Putamen (tissue), 1 donor: ENCODE data around the gene PLEKHG4B.
"Not testable (repeated sequence)": the region's sequence is repeated elsewhere in the genome, so short reads cannot be mapped to it uniquely, and the experiment has no call there.

Experiments
- DNase-seq: peaks from one replicate; pipeline ENCODE4 v3.0.0-alpha.2; 2016; ENCODE audit warnings: low spot score

The PLEKHG4B gene, protein sequence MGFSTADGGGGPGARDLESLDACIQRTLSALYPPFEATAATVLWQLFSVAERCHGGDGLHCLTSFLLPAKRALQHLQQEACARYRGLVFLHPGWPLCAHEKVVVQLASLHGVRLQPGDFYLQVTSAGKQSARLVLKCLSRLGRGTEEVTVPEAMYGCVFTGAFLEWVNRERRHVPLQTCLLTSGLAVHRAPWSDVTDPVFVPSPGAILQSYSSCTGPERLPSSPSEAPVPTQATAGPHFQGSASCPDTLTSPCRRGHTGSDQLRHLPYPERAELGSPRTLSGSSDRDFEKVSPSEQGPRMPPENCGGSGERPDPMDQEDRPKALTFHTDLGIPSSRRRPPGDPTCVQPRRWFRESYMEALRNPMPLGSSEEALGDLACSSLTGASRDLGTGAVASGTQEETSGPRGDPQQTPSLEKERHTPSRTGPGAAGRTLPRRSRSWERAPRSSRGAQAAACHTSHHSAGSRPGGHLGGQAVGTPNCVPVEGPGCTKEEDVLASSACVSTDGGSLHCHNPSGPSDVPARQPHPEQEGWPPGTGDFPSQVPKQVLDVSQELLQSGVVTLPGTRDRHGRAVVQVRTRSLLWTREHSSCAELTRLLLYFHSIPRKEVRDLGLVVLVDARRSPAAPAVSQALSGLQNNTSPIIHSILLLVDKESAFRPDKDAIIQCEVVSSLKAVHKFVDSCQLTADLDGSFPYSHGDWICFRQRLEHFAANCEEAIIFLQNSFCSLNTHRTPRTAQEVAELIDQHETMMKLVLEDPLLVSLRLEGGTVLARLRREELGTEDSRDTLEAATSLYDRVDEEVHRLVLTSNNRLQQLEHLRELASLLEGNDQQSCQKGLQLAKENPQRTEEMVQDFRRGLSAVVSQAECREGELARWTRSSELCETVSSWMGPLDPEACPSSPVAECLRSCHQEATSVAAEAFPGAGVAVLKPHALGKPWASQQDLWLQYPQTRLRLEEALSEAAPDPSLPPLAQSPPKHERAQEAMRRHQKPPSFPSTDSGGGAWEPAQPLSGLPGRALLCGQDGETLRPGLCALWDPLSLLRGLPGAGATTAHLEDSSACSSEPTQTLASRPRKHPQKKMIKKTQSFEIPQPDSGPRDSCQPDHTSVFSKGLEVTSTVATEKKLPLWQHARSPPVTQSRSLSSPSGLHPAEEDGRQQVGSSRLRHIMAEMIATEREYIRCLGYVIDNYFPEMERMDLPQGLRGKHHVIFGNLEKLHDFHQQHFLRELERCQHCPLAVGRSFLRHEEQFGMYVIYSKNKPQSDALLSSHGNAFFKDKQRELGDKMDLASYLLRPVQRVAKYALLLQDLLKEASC (N-terminal part only)

DNA sequence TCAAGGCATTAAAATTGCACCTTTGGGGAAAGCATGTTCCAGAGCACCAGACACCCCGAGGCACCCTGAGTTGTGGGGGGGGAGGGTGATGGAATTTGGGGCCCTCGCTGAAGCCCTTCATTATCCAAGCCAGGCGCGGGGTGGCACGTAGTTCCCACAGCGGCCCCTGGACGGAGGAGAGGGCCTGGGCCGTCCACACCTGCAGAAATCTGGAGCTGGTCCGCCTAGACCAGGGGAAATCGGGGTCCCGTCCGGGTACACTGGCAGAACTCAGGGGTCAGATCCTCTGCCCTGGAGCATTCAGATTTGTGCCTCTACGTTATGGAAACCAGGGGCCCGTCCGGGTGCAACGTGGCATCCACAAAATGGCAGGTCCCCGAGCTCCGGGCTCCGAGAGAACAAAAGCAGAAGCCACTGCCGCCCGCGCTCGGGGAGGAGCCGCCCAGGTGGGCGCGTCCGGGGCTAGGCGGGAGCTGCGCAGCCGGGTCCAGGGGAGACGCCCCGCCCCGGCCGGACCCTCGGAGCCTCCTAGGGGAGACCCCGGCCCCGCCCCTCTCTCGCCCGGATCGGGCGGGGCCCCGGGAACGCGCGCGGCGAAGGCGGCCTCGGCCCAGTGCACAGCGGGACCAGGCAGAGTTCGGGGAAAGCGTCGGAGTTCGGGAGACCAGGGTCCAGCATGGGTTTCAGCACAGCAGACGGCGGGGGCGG, at the start of gene PLEKHG4B:
Gene PLEKHG4B, plus strand, starts transcription at position 613 of the 708 bp plus-strand sequence. Its CDS starts 64 bp downstream, at position 677.
- DNase-seq, result no peak

DNA sequence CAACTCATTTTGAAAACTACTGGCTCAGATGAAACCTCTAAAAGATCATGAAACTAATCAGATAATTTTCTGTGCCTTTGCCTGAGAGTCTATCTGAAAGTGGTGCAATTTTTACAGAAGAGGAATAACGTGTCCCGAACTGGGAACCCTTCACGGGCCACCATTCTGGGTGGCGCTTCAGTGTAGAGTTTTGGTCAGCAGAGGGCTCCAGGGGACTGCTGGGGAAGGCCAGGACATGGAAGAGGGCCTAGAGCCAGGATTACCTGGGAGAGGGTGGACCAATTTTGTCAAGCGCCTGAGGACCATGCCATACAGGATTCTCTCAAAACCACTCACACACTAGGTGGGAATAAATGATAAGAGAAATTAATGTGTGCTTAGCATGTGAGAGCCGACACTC, 49.7 kb upstream of the PLEKHG4B start:
- no peak for DNase-seq

DNA sequence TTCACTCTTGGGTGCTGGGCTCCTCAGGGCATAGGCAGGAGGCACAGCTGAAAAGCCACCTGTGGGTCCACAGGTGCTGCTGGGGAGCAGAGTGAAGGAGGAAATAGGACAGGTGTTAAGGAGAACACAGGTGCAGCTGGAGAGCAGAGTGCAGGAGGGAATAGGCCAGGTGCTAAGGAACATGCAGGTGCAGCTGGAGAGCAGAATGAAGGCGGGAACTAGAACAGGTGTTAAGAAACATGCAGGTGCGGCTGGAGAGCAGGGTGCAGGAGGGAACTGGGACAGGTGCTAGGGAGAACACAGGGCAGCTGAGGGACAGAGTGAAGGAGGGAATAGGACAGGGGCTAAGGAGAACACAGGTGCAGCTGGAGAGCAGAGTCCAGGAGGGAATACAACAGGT, 43.8 kb upstream of the PLEKHG4B start:
- DNase-seq, result no peak

DNA sequence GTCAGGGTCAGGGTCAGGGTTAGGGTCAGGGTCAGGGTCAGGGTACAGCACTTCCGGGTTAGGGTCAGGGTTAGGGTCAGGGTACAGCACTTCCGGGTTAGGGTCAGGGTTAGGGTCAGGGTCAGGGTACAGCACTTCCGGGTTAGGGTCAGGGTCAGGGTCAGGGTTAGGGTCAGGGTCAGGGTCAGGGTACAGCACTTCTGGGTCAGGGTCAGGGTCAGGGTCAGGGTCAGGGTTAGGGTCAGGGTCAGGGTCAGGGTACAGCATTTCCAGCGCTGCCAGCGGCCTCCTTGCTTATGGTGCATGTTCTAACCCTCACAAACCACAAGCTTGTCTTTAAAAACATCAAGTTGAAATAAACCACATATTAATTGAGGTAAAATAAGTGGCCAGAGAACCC, 42.4 kb upstream of the PLEKHG4B start:
- not testable (repeated sequence) for DNase-seq

DNA sequence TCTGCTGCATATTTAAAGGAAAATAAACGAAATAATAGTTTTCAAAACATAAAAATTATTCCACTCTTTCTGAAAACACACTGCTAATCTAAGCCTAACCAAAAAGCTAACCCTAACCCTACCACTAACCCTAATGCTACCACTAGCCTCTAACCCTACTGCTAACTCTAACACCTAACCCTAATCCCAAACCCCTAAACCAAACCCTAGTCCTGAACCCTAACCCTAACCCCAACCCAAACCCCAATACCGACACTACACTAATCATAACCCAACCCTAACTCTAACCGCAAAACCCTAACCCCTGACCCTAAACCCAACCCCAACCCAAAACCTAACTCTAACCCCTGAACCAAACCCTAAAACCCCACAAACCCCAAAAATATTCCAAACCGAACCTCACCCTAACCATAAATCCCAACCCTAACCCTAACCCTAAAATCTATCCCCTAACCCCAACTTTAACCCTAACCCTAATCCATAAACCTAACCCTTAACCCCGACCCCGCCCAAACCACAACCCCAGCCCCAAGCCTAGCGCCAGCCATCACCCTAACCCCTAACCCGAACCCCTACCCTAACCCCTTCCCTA, 41.9 kb upstream of the PLEKHG4B start:
- DNase-seq, result no peak

DNA sequence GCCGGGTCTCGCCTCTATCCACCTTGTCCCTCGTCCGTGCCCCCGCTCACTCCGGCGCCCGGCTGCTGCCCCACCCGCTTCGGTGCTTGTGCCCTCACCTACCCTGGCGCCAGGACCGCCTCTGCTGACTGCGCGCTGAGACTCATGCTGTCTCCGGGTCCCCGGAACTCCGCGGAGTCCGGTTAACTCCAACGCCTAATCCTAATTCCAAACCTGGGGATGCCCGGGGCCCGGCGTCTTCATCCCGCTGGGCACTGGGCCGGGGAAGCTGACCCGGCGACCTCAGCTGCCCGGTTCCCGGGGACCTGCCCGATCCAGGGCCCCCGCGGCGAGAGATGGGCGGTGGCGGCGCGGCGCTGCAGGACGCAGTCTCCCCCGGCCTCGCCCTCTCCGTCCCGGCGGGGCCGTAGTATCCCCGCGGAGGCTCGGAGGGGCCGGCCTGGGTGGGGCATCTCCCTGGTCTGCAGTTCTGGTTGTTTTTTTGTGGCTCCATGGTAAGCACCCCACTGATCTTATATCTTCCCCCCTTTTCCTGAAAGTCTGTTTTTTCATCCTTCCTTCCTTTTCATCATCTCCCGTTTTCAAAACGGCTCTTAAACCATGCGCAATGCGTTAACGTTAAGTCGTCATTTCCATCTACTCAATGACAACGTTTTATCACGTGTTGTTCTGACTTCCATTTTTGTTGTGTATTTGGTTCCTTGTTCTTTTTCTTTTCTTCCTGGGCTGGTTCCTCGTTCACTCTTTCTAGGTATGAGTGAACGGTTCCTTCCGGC, 41.1 kb upstream of the PLEKHG4B start:
- no peak for DNase-seq

DNA sequence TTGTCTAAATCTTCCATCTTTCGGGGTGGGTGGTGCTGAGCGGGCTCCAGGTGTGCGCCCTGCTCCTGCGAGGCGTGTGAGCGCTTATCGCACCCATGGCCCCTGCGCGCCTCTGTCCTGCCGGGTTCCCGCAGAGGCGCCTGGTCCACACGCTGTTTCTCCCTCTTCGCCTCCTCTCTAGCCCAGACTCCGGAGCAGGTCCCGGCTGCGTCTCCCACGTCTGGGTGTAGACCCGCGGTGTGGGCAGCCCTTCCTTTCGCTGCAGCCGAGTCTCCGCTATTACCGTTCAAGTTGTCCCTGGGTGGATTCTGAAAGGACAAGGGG, 40.5 kb upstream of the PLEKHG4B start:
- no peak for DNase-seq

DNA sequence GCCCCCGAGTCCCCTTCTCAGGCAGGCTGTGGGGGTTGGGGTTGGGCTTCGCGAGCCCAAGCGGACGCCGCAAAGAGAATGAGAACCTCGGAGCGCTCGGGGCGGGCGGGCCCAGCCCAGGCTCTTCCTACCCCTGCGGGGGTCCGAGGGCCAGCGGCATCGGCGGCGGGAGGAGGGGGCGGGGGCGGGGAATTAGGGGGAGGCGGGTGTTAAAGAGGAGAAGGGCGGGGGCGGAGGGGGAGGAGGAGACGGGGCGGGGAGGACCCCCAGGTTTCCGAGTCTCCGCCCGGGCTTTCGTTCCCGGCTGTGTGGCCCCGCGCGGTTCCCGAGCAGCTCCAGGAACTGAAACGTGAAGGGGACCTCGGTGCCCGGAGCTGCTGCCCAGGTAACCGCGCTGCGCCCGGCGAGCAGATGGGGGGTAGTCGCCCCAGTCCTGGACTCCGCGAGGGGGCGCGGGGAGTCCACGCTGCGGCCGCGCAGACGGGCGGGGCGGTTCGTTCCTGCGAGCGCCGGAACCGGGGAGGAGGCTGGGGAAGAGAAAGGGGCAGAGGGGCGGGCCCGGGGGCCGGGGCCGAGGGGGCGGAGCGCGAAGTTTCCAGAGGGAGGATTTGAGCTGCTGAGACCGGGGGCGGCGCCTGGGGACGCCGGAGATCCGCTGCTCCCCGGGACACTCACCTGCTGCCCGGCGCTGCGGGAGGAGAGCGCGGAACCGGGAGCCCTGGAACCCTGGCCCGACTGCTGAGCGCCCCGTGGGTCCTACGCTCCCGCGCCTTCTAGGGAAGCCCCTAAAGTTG, 38.4 kb upstream of the PLEKHG4B start:
- DNase-seq, result no peak

DNA sequence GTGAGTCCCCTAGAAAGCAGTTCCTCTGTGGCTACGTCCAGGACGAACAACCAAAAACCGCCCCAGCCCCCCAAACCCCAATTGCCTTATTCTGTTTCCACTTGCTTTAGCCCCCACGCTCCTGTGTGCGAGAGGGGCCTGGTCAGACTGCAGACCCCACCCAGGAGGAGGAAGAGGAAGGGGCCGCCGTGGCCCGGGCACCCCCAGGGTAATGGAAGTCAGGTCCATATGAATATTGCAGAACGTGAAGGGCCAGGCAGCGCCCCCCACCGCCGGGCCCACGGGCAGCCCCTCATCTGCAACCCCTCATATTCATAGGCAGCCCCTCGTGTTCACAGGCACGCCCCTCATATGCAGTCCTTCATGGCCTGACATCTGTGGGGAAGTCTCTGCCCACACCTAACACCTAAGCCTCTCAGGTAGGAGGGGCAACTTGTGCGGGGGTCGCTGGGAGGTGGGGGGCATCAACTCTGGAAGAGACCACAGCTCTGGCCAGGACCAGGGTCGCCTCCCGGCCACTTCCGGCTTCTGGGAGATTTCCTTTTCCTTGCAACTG, 37.7 kb upstream of the PLEKHG4B start:
- no peak for DNase-seq

DNA sequence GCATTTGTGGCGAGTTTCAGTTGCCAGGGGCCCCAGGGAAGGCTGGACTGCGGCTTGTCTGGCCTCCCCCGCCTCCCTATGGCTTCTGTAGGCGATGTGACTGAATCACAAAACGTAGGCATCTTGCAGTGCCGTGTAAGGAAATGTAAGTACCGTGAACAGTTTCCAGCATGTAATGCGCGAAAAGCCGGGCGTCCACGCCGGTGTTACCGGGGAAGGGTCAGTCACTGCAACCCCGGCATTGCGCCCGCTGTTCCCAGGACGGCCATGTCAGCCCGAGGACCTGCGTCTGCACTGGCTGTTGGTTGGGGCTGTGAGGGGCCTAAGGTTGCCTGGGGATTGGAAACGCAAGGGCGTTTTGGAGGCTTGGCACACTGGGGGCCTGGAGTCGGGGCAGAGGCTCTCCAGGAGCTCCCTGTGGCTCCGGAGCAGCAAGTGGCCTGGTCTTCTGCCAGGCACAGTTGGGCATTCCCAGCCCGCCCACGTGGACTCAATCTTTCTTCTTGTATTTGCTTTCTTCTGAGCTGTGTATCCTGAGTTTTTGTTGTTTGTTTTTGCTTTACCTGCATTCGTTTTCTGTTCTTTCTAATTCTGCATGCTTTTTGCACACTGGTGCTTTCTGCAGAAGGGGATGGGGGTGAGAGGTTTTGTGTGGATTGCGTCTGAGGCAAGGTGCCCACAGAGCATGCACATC, 36.9 kb upstream of the PLEKHG4B start:
- no peak for DNase-seq

DNA sequence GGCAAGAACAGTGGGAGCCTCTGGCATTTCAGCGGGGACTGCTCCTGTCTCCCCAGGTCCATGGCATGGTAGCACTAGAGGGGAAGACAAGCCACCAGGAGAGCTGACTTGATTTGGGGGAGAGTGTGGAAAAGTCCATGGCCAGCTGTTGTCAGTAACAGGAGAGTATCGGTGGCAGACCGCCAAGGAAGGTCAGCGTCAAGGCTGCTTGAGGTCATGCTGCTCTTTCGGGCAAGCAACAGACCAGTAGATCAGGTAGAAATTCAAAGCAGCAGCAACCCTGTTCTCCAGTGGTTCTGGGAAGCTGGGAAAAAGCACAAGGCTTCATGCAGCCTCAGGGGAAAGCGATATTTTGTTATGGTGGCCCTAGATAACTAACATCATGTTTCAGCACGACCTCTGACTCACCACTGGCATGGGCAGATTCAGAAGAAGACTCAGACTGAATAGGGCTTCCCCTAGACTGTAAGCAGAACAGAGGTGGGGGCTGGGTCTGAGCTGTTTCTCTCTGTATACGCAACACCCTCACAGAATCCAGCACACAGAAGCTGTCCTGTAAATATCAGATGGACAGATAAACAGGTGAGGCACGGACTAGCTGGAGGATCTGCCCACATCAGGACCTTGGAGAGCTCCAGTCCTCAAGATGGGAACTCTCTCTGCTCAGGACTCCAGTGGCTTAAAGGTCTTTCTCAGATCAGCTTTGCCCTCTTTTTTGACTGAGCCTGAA, 35.2 kb upstream of the PLEKHG4B start:
- no peak for DNase-seq

DNA sequence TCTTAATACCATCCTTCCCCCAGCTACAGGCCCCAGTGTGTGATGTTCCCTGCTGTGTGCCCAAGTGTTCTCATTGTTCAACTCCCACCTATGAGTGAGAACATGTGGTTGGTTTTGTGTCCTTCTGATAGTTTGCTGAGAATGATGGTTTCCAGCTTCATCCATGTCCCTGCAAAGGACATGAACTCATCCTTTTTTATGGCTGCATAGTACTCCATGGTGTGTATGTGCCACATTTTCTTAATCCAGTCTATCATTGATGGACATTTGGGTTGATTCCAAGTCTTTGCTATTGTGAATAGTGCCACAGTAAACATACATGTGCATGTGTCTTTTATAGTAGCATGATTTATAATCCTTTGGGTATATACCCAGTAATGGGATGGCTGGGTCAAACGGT, 31.7 kb upstream of the PLEKHG4B start:
- not testable (repeated sequence) for DNase-seq

DNA sequence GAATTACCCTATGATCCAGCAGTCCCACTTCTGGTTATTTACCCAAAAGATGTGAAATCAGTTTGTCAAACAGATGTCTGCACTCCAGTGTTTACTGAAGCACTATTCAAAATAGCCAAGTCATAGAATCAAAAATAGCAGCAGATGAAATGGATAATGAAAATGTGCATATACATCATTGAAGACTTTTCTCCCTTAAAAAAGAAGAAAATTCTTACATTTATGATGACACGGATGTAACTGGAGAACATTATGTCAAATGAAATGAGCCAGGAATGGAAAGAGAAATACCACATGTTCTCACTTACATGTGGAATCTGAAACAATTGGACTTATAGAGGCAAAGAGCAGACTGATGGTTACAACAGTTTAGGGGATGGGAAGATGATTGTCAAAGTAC, 21.5 kb upstream of the PLEKHG4B start:
- DNase-seq, result no peak

DNA sequence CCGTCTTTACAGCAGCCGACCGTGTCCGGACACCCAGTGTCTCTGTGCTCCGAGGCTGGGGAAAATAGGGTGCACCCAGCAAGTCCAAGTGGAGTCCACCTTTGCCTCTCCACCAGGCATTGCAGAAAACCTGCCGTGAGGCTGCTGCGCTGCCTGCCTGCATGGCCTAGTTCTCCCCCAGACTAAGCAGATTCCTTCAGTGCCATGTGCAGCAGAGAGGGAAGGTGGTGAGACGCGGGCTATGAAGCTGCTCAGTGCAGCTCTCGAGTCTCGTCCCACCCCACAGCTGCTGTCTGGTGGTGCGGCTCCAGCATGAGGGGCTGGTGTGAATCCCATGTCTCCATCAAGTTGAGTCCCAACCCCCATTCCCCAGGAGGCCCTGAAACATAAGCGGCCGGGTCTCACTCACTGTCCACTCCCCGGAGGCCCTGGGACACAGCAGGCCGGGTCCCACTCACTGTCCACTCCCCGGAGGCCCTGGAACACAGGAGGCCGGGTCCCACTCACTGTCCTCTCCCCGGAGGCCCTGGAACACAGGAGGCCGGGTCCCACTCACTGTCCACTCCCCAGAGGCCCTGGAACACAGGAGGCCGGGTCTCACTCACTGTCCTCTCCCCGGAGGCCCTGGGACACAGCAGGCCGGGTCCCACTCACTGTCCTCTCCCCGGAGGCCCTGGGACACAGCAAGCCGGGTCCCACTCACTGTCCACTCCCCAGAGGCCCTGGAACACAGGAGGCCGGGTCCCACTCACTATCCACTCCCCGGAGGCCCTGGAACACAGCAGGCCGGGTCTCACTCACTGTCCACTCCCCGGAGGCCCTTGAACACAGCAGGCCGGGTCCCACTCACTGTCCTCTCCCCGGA, 19.4 kb upstream of the PLEKHG4B start:
- DNase-seq, result not testable (repeated sequence)

DNA sequence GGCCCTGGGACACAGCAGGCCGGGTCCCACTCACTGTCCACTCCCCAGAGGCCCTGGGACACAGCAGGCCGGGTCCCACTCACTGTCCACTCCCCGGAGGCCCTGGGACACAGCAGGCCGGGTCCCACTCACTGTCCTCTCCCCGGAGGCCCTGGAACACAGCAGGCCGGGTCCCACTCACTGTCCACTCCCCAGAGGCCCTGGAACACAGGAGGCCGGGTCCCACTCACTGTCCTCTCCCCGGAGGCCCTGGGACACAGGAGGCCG, 18.9 kb upstream of the PLEKHG4B start:
- not testable (repeated sequence) for DNase-seq

DNA sequence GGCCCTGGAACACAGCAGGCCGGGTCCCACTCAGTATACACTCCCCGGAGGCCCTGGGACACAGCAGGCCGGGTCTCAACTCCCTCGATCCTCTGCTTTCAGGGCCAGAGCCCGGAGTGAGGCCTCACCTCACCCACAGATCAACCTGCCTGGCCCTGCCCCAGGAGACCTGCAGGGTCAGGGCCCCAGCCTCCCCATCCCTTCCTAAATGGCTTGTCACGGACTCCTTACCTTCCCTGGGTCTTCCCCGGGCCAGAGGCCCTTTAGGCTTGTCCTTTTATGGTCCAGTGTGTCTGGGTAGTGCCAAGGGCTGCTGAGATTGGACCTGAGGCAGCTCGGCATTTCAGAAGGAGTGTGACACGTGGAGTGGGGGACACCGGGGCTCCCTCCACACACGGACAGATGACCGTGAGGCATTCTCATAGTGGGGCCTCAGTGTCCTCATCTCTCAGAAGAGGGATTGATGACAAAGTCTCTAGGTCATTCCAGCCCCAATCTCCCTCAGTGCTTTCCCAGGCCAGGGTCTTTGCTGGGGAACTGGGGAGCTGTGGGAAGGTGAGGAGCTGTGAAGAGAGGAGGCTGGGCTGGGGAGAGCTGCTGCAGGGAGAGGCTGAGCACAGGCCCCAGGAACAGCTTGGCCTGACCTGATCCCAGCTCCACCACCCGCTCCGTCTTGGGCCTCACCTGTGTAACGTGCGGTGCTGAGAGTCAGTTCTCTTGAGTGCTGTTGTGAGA, 18.0 kb upstream of the PLEKHG4B start:
- no peak for DNase-seq
